Measurements from ENCODE around the gene MEGF9. TPM values are rescaled to one million over a fixed set of nuclear protein-coding genes. Genes with fewer than 3 reads are reported as not detected.
"Not testable (repeated sequence)": the region's sequence is repeated elsewhere in the genome, so short reads cannot be mapped to it uniquely, and the experiment has no call there.

The MEGF9 gene
- total RNA-seq, 4 donors from 2014 or later, result 17.3 to 36.4 (median 27.2) TPM

- no peak for TF ChIP-seq CTCF (IDR thresholded peaks at IDR 0.05)
- ATAC-seq (ENCODE audit: low FRiP score), result no peak
- DNase-seq (ENCODE audit: low spot score), result no peak
Observed at GRCh38 chr9:120652934-120653333, 61.3 kb downstream of the MEGF9 start.

- ATAC-seq (ENCODE audit: low FRiP score), result no peak
- no peak for DNase-seq (ENCODE audit: low spot score)
- TF ChIP-seq CTCF (IDR thresholded peaks at IDR 0.05), result no peak
Observed at GRCh38 chr9:120650352-120650751, 63.9 kb downstream of the MEGF9 start.

GRCh38 chr9:120648581-120649197 is 65.6 kb downstream of the MEGF9 start:
- ATAC-seq (ENCODE audit: low FRiP score) (no peak), DNase-seq (ENCODE audit: low spot score) (no peak)
- no peak for TF ChIP-seq CTCF (IDR thresholded peaks at IDR 0.05)

GRCh38 chr9:120646948-120647347 is 67.3 kb downstream of the MEGF9 start:
- DNase-seq (ENCODE audit: low spot score) (no peak), ATAC-seq (ENCODE audit: low FRiP score) (no peak)
- no peak for TF ChIP-seq CTCF (IDR thresholded peaks at IDR 0.05)

GRCh38 chr9:120645760-120646159 is 68.5 kb downstream of the MEGF9 start:
- ATAC-seq (ENCODE audit: low FRiP score) (no peak), DNase-seq (ENCODE audit: low spot score) (no peak)
- no peak for TF ChIP-seq CTCF (IDR thresholded peaks at IDR 0.05)

GRCh38 chr9:120643061-120643460 is 71.2 kb downstream of the MEGF9 start:
- DNase-seq (ENCODE audit: low spot score) (no peak), ATAC-seq (ENCODE audit: low FRiP score) (no peak)
- no peak for TF ChIP-seq CTCF (IDR thresholded peaks at IDR 0.05)

- DNase-seq (ENCODE audit: low spot score), result no peak
- no peak for TF ChIP-seq CTCF (IDR thresholded peaks at IDR 0.05)
- no peak for ATAC-seq (ENCODE audit: low FRiP score)
Observed at GRCh38 chr9:120642129-120642770, 72.0 kb downstream of the MEGF9 start.

- DNase-seq (ENCODE audit: low spot score); ATAC-seq (ENCODE audit: low FRiP score): not testable (repeated sequence)
Observed at GRCh38 chr9:120640874-120641273, 73.4 kb downstream of the MEGF9 start.
